ENCODE data around the gene XRCC2.
"Not testable (repeated sequence)": the region's sequence is repeated elsewhere in the genome, so short reads cannot be mapped to it uniquely, and the experiment has no call there.

The XRCC2 gene

DNA sequence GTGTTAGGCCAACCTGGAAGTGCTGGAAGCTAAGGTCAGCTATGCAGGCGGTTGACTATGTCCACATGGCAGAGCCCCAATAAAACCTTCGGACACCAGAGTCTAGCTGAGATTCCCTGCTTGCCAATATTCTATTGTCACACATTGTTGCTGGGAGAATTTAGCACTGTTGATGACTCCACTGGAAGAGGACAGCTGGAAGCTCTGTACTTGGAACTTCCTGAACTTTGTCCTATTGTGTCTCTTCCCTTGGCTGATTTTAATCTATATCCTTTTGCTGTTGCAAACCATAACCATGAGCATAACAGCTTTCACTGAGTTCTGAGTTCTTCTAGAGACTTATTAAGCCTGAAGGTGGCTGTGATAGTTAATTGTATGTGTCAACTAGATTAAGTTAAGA is 12.0 kb downstream of the XRCC2 start:
- no peak for DNase-seq

DNA sequence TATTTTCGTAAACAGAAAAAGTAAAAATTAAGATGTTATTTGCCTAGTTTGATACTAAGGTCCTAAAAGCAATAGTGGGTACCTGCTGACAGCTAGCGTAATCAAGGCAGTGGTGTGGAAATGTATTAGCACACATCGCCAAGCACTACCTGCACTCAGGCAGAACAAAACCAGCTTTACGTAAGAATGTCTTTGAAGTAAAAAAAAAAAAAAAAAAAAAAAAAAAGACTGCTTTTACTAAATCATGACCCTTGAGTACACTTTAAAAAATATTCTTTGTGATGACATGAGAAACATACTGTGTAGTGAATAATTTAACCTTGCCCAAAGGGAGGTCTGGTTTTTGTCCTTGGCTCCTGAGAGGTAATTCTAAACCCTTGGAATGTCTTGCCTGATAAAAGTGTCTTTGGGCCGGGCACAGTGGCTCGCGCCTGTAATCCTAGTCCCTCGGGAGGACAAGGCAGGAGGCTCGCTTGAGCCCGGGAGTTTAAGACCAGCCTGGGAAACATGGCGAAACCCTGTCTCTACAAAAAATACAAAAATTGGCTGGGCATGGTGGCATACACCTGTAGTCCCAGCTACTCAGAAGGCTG is 12.7 kb downstream of the XRCC2 start:
- DNase-seq, result no peak

DNA sequence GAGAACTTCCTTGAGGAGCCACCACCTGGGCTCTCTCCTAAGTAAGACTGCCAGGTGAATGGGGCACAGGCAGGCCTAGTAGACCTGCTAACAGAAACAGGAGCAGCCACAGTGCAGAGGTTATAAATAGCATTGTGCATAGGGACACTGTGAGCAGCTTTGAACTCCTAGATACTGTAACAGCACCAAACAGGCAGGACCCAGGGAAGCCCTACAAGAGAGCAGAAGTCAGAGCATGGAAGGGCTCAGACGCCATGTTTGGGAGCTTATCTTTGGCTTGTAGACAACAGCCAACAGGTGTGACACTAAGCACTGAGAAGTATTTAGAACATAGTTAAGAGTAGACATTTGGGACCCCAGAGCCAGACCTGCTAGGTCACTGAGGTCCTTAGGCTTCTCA is 14.5 kb downstream of the XRCC2 start:
- no peak for DNase-seq

DNA sequence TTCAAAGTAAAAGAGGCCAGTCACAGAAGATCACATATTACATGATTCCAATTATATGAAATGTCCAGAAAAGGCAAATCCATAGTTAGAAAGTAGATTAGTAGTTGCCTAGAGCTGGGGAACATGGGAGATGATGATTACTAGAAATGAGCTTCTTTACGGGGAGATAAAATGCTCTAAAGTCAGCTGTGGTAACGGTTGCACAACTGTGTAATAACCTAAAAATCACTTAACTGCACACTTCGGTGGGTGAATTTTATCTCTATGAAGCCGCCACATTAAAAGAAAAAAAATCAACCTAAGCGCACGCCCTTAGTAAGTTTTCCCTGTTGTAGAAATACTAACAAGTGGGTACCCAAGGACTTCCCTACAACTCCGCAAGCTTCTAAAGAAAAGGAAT is 15.9 kb downstream of the XRCC2 start:
- DNase-seq, result no peak

DNA sequence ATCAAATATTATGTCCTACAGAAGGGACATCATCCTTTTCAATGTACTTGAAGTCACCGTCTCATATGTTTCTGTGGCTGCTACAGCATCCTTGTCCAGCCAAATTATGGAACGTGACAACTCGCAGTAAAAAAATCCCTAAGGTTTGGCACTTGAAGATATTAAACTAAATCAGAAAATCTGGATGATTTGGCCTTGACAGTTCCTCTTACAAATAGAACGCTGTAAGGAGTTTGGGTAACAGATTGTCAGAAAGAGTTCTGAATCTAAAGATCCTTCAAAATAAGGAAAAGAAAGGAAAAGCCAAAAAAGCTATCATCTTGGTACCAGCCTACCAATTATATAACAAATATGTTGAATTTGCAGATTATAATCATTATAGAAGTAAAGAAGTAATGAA is 21.0 kb downstream of the XRCC2 start:
- no peak for DNase-seq

DNA sequence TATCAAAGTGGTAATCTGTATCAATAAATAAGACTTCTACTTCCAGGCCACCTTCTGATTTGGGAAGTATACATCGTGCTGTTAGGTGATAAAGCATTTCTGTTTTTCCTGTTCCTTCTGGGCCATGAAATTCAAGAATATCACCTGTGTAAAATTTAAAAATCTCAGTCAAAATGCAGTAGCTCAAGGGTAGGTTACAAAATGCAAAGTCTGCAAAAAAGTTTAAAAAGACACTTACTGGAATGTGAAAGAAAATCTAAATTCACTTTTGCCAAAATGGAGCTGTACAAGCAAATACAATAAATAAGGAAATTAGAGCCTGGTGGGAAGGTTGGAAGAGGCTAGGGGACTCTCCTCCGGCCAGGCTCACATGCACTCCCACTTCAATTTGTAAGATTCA is 26.7 kb downstream of the XRCC2 start:
- no peak for DNase-seq

DNA sequence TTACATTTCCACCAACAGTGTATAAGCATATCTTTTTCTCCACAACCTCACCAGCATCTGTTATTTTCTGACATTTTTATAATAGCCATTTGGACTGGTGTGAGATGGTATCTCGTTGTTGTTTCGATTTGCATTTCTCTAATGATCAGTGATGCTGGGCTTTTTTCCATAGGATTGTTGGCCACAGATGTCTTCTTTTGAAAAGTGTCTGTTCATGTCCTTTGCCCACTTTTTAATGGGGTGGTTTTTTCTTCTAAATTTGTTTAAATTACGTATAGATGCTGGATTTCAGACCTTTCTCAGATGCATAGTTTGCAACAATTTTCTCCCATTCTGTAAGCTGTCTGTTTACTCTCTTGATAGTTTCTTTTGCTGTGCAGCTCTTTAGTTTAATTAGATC is 28.9 kb downstream of the XRCC2 start:
- no peak for DNase-seq

DNA sequence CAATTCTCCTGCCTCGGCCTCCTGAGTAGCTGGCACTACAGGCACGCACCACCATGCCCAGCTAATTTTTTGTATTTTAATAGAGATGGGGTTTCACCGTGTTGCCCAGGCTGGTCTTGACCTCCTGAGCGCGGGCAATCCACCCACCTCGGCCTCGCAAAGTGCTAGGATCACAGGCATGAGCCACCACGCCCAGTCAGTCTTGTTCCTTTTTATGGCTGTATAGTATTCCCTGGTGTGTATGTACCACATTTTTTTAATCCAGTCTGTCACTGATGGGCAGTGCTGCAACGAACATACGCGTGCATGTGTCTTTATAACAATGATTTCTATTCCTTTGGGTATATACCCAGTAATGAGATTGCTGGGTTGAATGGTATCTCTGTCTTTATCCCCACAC is 29.4 kb downstream of the XRCC2 start:
- not testable (repeated sequence) for DNase-seq

DNA sequence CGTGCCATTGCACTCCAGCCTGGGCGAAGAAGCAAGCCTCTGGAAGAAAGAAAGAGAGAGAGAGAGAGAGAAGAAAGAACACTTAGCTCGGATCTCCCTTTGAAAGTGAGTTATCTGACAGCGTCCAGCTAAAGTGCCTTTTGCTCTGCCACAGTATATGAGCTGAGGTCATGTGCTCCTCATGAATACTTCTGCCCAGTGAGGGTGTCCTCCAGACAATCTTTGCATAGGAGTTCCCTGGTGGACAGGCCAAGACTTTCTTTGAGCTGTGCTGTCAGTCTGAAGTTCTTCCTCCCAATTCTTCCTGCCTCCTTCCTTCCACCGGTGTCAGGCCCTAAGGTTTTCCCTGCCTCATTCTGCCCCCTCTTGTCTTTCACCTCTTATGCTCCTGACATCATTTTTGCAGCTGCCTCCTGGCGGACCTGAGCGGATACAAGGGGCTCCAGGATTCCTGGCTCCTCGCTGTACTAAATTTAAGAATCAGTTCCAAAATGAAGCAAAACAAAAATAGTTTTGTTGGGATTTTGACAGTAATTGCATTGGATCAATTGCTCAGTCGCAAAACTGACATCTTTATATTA is 31.9 kb downstream of the XRCC2 start:
- no peak for DNase-seq

DNA sequence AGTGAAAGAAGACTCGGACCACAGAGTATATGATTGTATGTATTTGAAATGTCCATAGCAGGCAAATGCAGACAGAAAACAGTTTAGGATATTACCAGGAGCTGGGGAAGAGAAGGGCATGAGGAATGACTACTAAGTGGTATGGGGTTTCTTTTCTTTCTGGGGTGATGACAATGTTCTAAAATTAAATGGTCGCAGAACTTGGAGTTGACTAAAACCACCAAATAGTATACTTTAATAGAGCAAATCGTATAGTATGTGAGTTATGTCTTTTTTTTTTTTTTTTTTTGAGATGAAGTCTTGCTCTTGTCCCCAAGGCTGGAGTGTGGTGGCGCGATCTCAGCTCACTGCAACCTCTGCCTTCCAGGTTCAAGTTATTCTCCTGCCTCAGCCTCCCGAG is 34.6 kb downstream of the XRCC2 start:
- no peak for DNase-seq

DNA sequence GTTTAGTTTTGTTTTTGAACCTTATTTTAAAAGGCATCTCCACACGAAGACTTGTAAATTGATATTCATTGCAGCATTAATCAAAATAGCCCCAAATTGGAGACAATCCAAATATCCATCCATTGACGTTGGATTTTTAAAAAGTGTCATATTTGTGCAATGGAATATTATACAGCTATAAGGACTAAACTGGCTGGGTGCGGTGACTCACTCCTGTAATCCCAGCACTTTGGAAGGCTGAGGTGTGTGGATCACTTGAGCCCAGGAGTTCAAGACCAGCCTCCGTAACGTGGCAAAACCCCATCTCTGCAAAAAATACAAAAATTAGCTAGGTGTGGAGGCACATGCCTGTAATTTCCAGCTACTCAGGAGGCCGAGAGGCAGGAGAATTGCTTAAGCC is 35.1 kb downstream of the XRCC2 start:
- no peak for DNase-seq

DNA sequence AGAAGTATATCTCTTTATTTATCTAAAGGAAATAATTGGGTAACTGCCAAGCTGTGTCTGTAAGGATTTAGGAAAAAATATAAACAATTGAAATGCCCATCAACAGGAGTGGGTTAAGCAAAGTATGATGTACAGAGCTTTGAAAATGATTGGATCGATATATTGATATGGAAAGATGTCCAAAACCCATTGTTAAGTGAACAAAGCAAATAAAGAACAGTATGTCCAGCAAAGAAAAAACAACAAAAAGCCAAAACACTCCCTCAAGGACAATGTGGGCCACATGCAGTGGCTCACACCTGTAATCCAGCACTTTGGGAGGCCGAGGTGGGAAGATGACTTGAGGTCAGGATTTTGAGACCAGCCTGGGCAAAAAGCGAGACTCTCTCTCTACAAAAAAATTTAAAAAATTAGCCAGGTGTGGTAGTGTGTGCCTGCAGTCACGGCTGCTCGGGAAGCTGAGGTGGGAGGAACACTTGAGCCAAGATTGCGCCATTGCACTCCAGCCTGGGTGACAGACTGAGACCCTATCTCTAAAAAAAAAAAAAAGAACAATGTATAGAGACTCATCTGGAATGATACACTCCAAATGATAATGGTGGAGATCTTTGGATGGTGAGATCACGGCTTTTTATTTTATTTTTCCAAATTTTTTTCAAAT is 37.9 kb downstream of the XRCC2 start:
- DNase-seq, result no peak

DNA sequence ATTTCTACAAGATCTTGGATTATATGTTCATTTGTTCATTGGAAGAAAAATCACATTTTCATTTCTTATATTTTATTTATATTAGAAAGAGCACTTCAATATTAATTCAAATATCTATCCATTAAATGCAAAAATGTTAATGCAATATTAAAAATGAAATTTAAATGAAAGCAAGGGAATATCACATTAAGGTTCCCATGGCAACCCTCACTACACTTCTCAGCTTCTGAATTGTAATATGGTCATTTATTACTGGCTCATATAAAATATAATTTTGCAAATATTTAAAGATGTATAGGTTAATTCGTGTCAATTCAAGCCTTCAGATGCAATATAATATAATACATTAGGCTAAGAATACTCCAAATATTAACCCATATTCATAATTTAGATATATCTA is 38.8 kb downstream of the XRCC2 start:
- DNase-seq, result no peak

DNA sequence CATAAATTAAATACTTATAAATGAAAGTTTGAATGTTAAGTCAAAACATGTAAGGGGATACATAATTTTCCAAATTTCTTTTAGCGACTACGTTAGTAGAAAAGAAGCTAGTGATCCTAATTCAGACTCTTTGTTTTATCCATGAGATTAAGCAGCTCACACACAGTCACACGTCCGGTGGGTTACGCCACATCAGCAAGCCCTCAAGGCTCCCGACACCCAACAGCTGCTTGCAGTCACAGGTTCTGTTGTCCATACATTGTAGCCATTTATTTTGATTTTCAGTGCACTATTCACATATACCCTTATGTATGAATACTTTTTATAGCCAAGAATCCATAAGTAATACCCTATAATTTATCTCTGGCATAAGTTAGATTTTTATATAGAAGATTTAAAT is 39.5 kb downstream of the XRCC2 start:
- DNase-seq, result no peak

DNA sequence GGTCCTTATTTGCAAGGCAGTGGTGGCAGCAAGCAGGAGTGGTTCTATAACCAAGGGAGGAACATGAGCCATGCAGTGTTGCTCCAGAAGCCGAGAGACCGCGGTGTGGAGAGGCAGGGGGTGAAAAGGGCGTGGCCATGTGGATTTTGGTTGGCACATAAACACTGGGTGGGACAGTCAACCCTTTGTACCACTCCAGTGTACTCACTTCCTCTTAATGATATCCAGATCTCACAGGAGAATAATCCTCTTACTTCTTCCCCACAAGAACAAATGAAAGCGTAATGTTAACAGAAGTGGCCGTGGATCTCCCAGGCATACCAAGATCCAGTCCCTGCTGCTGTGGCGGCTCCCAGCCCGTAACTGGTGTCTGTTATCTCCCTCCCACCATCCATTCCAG is 42.4 kb downstream of the XRCC2 start:
- DNase-seq, result no peak

DNA sequence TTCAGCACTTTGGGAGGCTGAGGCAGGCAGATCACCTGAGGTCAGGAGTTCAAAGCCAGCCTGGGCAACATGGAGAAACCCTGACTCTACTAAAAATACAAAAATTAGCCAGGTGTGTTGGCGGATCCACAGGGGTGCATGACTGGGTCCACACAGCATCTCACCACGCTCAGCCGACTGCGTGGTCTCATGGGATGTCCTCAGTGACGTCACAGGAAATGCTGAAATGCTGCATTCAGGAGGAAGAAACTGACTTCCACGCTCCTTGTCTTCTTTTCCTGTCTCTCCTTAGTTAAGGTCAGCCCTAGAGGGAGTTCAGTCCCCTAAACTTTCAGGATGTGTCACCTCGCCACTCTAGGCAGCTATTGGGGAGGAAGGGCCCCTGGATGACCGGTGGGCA is 42.9 kb downstream of the XRCC2 start:
- no peak for DNase-seq

DNA sequence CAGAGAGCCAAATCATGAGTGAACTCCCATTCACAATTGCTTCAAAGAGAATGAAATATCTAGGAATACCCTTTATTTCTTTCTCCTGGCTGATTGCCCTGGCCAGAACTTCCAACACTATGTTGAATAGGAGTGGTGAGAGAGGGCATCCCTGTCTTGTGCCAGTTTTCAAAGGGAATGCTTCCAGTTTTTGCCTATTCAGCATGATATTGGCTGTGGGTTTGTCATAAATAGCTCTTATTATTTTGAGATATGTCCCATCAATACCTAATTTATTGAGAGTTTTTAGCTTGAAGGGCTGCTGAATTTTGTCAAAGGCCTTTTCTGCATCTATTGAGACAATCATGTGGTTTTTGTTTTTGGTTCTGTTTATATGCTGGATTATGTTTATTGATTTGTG is 47.2 kb downstream of the XRCC2 start:
- DNase-seq, result not testable (repeated sequence)

DNA sequence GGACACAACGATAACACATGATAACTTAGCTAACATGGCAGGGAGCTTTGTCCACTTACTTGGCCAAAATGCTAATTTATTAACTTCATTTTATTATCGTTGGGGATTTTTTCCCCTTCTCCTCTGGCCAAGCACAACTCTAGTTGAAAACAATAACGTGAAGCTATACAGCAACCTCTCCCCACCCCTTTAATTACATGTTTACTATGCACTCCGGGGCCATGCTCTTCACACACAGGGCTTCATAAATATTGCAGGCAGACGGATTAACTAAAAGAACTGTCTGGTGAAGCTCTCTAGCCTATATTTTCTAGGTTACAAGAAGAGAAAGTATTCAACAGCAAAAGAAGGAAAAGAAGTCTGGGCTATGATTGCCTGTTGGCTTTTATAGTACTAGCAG is 51.7 kb downstream of the XRCC2 start:
- DNase-seq, result no peak

DNA sequence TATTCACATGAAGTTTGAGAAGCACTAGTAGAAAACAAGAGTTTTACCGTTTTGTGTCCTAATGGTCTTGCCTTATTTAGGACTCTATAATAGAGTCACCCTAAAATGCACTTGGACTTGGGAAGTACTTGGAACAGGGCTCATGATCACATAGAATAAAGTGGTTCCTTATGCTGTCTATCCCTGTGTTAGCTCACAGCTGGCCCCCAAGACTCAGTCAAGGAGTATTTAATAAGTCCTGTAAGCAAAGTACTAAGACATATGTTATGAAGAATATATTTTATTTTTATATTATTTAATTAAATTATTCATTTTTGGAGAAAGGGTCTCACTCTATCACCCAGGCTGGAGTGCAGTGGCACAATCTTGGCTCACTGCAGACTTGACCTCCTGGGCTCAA is 54.5 kb downstream of the XRCC2 start:
- DNase-seq, result no peak

DNA sequence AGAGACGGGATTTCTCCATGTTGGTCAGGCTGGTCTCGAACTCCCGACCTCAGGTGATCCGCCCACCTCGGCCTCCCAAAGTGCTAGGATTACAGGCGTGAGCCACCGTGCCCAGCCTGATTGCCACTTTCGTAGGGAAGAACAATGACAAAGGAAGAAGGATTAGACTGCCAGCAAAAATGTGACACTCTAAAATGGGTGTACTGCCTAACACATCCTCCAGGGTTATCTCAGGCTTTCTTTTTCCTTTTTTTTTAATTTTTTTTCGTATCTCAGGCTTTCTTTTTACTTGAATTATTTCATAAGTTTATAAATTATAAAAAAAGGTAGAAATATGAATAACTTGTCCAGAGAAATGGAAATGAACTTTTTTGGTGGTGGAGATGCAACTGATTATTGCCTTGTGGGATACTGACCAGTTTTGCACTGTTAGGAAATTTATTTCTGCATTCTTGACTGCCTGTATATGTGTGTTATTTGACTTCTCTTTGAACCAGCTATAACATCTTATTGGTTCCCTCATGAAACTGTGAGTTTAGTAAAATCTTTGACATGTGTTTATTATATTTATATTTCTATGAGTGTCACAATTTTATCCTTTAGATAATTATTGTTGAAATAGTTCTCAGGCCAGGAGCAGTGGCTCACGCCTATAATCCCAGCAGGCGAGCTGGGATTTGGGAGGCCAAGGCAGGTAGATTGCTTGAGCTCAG is 56.8 kb downstream of the XRCC2 start:
- no peak for DNase-seq

DNA sequence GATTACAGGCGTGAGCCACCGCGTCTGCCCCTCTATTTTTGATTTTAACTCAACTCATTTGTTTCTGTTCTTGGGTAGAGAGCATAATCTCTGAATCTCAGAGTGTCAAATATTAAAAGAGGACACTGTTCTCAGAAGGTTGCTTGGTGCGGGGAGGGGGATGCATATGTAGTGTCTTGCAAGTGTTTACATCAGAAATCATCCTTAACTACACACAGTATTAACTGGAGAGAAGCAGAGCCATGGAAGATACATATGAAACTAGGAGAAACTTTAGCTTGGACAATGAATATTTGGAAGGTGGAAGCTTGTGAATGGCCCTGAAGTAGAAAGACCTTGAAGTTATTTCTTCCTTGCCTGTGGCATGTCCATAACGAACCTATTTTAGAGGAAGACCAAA is 57.5 kb downstream of the XRCC2 start:
- DNase-seq, result no peak

DNA sequence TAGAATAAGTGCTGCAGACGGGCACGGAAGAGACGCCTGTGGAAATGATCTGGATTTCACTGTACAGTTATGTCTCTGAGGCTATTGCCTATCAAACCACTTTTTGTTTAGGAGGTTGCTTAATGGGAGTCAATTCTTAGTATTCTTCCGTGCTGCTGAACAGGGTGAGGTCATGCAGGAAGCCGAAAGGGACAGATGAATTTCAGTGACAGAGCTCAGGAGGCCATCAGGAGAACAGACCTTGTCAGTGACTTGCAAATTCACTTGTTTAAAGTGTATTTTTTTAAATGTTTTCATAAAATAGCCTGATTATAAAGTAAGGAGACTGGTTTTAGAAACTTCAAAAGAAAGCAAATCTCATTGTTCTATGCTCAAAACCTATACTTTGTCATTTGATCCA is 58.9 kb downstream of the XRCC2 start:
- no peak for DNase-seq

DNA sequence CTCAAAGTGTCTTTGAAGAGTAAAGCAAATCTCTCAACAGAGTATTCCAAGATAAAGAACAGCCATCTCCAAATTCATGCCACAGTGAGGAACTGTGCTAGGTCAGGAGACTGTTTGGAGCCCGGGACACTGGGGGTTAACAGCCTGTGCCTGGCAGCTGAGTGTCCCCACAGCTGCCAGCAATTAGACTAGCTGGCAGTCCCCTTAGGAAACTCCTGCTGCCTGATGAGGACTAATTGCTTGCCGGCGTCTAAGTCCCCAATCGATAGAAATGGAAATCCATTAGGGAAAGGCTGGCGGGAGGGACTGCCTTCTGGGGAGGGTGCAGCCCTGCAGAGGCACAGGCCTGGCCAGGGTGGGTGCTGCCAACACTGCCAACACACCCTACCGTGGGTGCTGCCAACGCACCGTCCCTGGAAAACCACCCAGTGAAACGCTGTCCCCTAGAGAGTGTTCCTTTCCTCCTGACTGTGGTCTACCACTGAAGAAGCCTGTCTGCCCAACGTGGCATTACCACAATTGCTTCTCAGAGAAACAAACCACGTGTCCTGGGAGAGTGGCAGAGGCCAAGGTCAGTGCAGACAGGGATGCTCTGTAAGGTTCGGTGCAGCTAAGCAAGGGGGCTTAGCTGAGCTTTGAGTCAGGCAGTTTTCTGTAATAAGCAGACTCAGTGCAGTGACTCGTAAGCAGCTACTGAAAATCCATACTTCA is 60.8 kb downstream of the XRCC2 start:
- no peak for DNase-seq

DNA sequence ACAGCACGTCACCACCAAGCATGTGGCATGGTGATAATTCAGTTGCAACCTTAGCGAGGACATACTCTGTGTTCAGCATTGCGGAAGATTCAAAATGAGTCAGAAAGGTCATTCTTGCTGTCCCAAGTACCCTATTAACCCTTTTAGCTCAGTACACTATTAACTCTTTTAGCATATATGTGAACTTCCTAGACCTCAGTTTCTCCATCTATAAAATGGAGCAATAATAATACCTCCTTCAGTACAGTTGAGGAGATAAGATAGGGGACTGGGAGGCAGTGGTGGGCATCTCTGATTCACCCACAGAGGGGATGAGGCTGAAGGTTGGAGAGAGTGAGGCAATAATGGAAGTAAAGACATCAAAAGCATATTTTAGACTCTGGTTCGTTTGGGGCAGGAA is 67.3 kb downstream of the XRCC2 start:
- no peak for DNase-seq

Data from central memory CD4-positive, alpha-beta T cell (primary cell).